ENCODE data around the gene RAB6A. TPM values are rescaled to one million over a fixed set of nuclear protein-coding genes. Genes with fewer than 3 reads are reported as not detected.

RAB6A gene
- total and polyA plus RNA-seq, 2 donors (not counting 3 experiments of a cell fraction or from before 2014, with no cell fraction given): 45.0 to 130 TPM

DNA sequence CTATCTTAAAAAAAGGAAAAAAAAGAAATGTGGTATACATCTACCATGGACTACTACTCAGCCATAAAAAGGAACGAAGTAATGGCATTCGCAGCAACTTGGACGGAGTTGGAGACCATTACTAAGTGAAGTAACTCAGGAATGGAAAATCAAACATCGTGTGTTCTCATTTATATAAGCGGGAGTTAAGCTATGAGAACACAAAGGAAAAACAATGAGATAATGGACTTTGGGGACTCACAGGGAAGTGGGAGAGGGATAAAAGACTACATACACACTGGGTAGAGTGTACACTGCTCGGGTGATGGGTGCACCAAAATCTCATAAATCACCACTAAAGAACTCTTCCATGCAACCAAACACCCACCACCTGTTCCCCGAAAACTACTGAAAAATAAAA lies 11.8 kb downstream of the RAB6A start:
- dilution Hi-C loops (cut with MboI; ENCODE audit: extremely low pct_ligation_motif_present, low sequenced_read_pairs): no loop called here
- Histone ChIP-seq H3K79me2 (ENCODE audit: control insufficient read depth, insufficient read depth, low read length) (peaks cover 97% of the 10 kb centered on the region), H3K9me1 (replicated peaks; ENCODE audit: control insufficient read depth, extremely low read depth, insufficient read depth, low read length) (no peaks in the 10 kb centered on the region), H3K9ac (replicated peaks; ENCODE audit: extremely low read depth, insufficient read depth, low read length) (no peak overlapping the region), H3K36me3 (ENCODE audit: control insufficient read depth in 2 of 2, extremely low read depth in 1 of 2, insufficient read depth in 2 of 2, low read length in 2 of 2) (no peaks in the 10 kb centered on the region), H2AFZ (ENCODE audit: low read depth, low read length) (no peak overlapping the region), H3K4me1 (ENCODE audit: control insufficient read depth, extremely low read depth, insufficient read depth, low read length) (no peaks in the 10 kb centered on the region), H3K27me3 (ENCODE audit: control insufficient read depth in 2 of 2, insufficient read depth in 2 of 2, low read length in 2 of 2) (no peaks in the 10 kb centered on the region), H3K4me3 (replicated peaks in 1 of 3; ENCODE audit: insufficient read depth in 1 of 3, low read depth in 1 of 3, low read length in 3 of 3) (no peak overlapping the region), H3K27ac (ENCODE audit: insufficient read depth, low read depth, low read length) (no peak overlapping the region), H3K4me2 (ENCODE audit: insufficient read depth, low read length) (no peak overlapping the region), H4K20me1 (replicated peaks; ENCODE audit: control insufficient read depth, extremely low read depth, insufficient read depth, low read length) (peaks cover 18% of the 10 kb centered on the region), H3K9me3 (replicated peaks; ENCODE audit: control insufficient read depth, insufficient read depth, low read length) (no peaks in the 10 kb centered on the region)
- BruUV-seq (replicated peaks): no TSS peak
- CTCF ChIA-PET: no interaction called here
- DNase-seq (ENCODE audit: low read depth, low spot score): no peak
- no peak for FAIRE-seq
- intact Hi-C loops (cut with micrococcal nuclease): no loop called here
- TF ChIP-seq CTCF (IDR thresholded peaks at IDR 0.05; ENCODE audit: extremely low read depth in 1 of 2, insufficient read depth in 1 of 2, low read depth in 1 of 2, low read length in 2 of 2) (no peak), EZH2 (IDR thresholded peaks at IDR 0.05; ENCODE audit: borderline replicate concordance, low read depth, low read length, severe bottlenecking) (no peak), FOS (IDR thresholded peaks at IDR 0.05; ENCODE audit: borderline replicate concordance, insufficient read depth, low read length) (no peak), MYC (IDR thresholded peaks at IDR 0.05; ENCODE audit: low read depth, low read length) (no peak), POLR2A (IDR thresholded peaks at IDR 0.05; ENCODE audit: low read depth, low read length) (no peak), JUN (IDR thresholded peaks at IDR 0.05; ENCODE audit: borderline replicate concordance, insufficient read depth, insufficient read length, low read depth) (no peak)
- POLR2A ChIA-PET: no interaction called here

DNA sequence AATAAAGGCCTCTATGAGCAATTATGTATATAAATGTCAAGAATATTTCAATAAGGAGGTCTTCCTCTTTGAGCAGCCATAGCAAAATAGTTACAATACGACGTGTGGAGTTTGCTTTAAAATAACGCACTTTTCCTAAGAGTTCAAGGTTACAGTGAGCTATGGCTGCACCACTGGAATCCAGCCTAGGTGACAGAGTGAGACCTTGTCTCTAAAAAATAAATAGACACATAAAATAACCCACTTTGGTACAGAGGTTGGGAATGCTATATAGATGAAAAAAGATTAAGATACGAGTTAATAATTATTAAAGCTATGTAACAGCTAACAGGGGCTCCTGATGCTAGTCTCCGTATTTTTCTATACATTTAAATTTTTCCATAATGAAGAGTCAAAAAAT lies 12.6 kb downstream of the RAB6A start:
- peaks cover 18% of the 10 kb centered on the region for H4K20me1 ChIP-seq (replicated peaks; ENCODE audit: control insufficient read depth, extremely low read depth, insufficient read depth, low read length)
- no peaks in the 10 kb centered on the region for H3K4me1 ChIP-seq (ENCODE audit: control insufficient read depth, extremely low read depth, insufficient read depth, low read length)
- H3K4me3 ChIP-seq (replicated peaks in 1 of 3; ENCODE audit: insufficient read depth in 1 of 3, low read depth in 1 of 3, low read length in 3 of 3): no peak overlapping the region
- no peaks in the 10 kb centered on the region for H3K27me3 ChIP-seq (ENCODE audit: control insufficient read depth in 2 of 2, insufficient read depth in 2 of 2, low read length in 2 of 2)
- ChIA-PET POLR2A (no interaction called here), CTCF (no interaction called here)
- H3K27ac ChIP-seq (ENCODE audit: insufficient read depth, low read depth, low read length): no peak overlapping the region
- no peaks in the 10 kb centered on the region for H3K36me3 ChIP-seq (ENCODE audit: control insufficient read depth in 2 of 2, extremely low read depth in 1 of 2, insufficient read depth in 2 of 2, low read length in 2 of 2)
- no peak overlapping the region for H2AFZ ChIP-seq (ENCODE audit: low read depth, low read length)
- H3K79me2 ChIP-seq (ENCODE audit: control insufficient read depth, insufficient read depth, low read length): peaks cover 96% of the 10 kb centered on the region
- no peaks in the 10 kb centered on the region for H3K9me3 ChIP-seq (replicated peaks; ENCODE audit: control insufficient read depth, insufficient read depth, low read length)
- H3K9me1 ChIP-seq (replicated peaks; ENCODE audit: control insufficient read depth, extremely low read depth, insufficient read depth, low read length): no peaks in the 10 kb centered on the region
- no peak overlapping the region for H3K9ac ChIP-seq (replicated peaks; ENCODE audit: extremely low read depth, insufficient read depth, low read length)
- no peak for TF ChIP-seq POLR2AphosphoS5 (IDR thresholded peaks at IDR 0.05; ENCODE audit: insufficient read depth, low read depth, low read length)
- TF ChIP-seq CTCF (IDR thresholded peaks at IDR 0.05; ENCODE audit: extremely low read depth in 1 of 2, insufficient read depth in 1 of 2, low read depth in 1 of 2, low read length in 2 of 2): no peak
- TF ChIP-seq FOS (IDR thresholded peaks at IDR 0.05; ENCODE audit: borderline replicate concordance, insufficient read depth, low read length): no peak
- no peak for TF ChIP-seq EZH2 (IDR thresholded peaks at IDR 0.05; ENCODE audit: borderline replicate concordance, low read depth, low read length, severe bottlenecking)
- no peak for TF ChIP-seq GATA2 (IDR thresholded peaks at IDR 0.05; ENCODE audit: insufficient read depth, insufficient read length, low read depth, low read length)
- TF ChIP-seq, protein P1, sequence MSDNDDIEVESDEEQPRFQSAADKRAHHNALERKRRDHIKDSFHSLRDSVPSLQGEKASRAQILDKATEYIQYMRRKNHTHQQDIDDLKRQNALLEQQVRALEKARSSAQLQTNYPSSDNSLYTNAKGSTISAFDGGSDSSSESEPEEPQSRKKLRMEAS (IDR thresholded peaks at IDR 0.05; ENCODE audit: insufficient read depth, insufficient read length): no peak
- TF ChIP-seq POLR2A (IDR thresholded peaks at IDR 0.05; ENCODE audit: low read depth, low read length): no peak
- TF ChIP-seq JUN (IDR thresholded peaks at IDR 0.05; ENCODE audit: borderline replicate concordance, insufficient read depth, insufficient read length, low read depth): no peak
- no peak for TF ChIP-seq MYC (IDR thresholded peaks at IDR 0.05; ENCODE audit: low read depth, low read length)
- H3K4me2 ChIP-seq (ENCODE audit: insufficient read depth, low read length): no peak overlapping the region
- DNase-seq (ENCODE audit: low read depth, low spot score): no peak
- intact Hi-C loops (cut with micrococcal nuclease) (no loop called here), dilution Hi-C loops (cut with MboI; ENCODE audit: extremely low pct_ligation_motif_present, low sequenced_read_pairs) (no loop called here)
- no peak for FAIRE-seq
- BruUV-seq (replicated peaks): no TSS peak
